ENCODE measurements around the gene RPL22L1.

GRCh38 chr3:170816341-170816740, 53.7 kb downstream of the RPL22L1 start:
- no peak for TF ChIP-seq FOXJ3 (CRISPR knock-in tag; IDR thresholded peaks at IDR 0.05)
- TF ChIP-seq, protein P1, sequence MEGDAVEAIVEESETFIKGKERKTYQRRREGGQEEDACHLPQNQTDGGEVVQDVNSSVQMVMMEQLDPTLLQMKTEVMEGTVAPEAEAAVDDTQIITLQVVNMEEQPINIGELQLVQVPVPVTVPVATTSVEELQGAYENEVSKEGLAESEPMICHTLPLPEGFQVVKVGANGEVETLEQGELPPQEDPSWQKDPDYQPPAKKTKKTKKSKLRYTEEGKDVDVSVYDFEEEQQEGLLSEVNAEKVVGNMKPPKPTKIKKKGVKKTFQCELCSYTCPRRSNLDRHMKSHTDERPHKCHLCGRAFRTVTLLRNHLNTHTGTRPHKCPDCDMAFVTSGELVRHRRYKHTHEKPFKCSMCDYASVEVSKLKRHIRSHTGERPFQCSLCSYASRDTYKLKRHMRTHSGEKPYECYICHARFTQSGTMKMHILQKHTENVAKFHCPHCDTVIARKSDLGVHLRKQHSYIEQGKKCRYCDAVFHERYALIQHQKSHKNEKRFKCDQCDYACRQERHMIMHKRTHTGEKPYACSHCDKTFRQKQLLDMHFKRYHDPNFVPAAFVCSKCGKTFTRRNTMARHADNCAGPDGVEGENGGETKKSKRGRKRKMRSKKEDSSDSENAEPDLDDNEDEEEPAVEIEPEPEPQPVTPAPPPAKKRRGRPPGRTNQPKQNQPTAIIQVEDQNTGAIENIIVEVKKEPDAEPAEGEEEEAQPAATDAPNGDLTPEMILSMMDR (IDR thresholded peaks at IDR 0.05) = no peak
- TF ChIP-seq POLR2AphosphoS5 (IDR thresholded peaks at IDR 0.05; ENCODE audit: low read depth, low read length) = no peak
- no peak for TF ChIP-seq MXI1 (IDR thresholded peaks at IDR 0.05; ENCODE audit: low read depth, low read length)
- no peak for TF ChIP-seq JUND (IDR thresholded peaks at IDR 0.05)
- TF ChIP-seq FOXM1 (IDR thresholded peaks at IDR 0.05; ENCODE audit: low read depth) = no peak
- no peak for TF ChIP-seq EP300 (IDR thresholded peaks at IDR 0.05; ENCODE audit: borderline replicate concordance in 1 of 2, low read depth in 1 of 2, low read length in 1 of 2)
- TF ChIP-seq, protein P2, sequence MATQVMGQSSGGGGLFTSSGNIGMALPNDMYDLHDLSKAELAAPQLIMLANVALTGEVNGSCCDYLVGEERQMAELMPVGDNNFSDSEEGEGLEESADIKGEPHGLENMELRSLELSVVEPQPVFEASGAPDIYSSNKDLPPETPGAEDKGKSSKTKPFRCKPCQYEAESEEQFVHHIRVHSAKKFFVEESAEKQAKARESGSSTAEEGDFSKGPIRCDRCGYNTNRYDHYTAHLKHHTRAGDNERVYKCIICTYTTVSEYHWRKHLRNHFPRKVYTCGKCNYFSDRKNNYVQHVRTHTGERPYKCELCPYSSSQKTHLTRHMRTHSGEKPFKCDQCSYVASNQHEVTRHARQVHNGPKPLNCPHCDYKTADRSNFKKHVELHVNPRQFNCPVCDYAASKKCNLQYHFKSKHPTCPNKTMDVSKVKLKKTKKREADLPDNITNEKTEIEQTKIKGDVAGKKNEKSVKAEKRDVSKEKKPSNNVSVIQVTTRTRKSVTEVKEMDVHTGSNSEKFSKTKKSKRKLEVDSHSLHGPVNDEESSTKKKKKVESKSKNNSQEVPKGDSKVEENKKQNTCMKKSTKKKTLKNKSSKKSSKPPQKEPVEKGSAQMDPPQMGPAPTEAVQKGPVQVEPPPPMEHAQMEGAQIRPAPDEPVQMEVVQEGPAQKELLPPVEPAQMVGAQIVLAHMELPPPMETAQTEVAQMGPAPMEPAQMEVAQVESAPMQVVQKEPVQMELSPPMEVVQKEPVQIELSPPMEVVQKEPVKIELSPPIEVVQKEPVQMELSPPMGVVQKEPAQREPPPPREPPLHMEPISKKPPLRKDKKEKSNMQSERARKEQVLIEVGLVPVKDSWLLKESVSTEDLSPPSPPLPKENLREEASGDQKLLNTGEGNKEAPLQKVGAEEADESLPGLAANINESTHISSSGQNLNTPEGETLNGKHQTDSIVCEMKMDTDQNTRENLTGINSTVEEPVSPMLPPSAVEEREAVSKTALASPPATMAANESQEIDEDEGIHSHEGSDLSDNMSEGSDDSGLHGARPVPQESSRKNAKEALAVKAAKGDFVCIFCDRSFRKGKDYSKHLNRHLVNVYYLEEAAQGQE (IDR thresholded peaks at IDR 0.05; ENCODE audit: low read depth, low read length) = no peak
